ENCODE measurements around the gene TBL1X.
A peak's percentile ranks its signal among the peaks of the same experiment; 100 is the strongest.

The TBL1X gene

DNA sequence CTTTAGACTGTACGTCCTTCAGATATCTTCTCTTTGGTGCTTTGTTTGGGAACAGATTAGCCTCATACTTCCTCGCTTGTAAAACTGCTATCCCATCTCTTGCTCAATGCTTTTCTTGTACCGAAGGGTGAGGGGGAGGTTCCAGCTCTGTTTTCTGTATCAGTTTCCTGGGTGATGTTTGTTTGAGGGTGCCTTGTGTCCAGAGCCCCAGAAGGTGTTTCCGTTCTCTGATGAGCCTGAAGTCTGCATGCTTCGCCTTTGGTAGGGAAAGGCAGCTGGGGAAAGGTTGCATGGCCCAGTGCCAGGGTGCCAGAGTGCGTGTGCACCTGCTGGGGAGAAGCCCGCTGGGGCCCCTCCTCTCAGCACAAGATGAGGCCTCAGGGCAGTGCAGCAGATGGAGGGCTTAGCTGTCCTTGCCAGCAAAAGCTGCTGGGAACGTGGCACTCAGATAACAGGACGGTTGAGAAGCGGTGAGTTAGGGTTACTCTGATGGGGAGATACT lies 73.7 kb downstream of the TBL1X start:
- peak; percentile 94 for DNase-seq

- DNase-seq: peak; percentile 71
These were observed 74.9 kb downstream of the TBL1X start for GRCh38 chrX:9539605-9540387.

GRCh38 chrX:9542106-9542760 lies 77.4 kb downstream of the TBL1X start:
- peak; percentile 82 for DNase-seq

DNA sequence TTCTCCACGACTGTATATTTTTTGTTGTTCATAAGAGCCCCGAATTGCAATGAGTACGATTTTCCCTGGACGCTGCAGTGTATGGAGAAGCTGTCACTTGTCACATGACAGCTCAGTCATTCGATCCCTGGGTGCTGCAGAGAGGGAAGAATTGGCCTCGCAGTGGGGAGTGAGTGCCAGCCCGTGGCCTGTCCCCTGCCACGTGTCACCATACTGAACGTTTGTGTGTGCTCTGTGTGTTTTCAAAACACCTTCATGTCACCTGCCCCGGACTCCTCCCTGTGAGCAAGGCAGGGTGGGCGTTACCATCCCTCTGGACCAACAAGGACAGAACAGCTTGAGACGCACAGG lies 77.9 kb downstream of the TBL1X start:
- peak; percentile 80 for DNase-seq

GRCh38 chrX:9555354-9555753 lies 90.5 kb downstream of the TBL1X start:
- no peak for DNase-seq

DNA sequence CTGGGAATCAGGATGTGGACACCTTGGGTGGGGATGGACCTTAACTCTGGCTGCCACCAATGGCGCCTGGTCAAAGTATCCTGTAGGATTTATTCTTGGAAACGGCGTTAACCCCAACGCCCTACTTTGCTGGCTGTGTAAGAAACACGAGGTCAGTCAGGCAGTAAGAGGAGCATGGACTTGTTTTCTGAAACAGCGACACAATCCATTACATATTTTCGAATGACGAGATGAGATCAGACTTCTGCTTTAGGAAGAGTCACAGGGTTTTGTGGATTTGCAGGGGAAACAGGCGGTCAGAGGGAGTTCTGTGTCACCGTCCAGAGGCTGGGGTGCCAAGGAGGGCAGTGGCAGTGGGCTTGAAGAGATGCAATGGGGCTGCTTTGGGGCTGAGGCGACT lies 92.2 kb downstream of the TBL1X start:
- no peak for DNase-seq

DNA sequence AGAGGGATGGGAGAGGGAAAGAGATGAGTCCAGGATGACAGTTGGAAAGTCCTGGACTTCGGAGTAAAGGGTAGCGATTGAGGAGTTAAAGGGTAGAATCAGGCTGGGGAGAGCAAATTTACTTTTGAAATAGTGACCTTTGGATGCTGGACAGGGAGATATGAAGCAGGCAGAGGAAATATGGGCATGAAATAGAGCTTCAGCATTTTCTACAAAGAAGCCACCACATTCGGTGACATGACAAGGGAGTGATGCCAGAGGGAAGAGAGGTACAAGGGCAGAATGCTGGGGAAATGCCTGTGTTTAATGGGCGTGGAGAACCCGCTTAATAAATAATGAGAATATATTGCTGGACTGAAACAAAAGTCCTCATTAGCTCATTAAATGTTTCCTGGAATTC lies 92.7 kb downstream of the TBL1X start:
- no peak for DNase-seq

GRCh38 chrX:9558615-9559014 lies 93.8 kb downstream of the TBL1X start:
- peak; percentile 23 for DNase-seq

GRCh38 chrX:9560219-9560618 lies 95.4 kb downstream of the TBL1X start:
- no peak for DNase-seq

- DNase-seq: no peak
These were observed 96.3 kb downstream of the TBL1X start for GRCh38 chrX:9561199-9561598.

- DNase-seq: no peak
These were observed 98.0 kb downstream of the TBL1X start for GRCh38 chrX:9562851-9563250.

GRCh38 chrX:9566150-9566621 lies 101.3 kb downstream of the TBL1X start:
- DNase-seq: peak; percentile 61

GRCh38 chrX:9569876-9570301 lies 105.0 kb downstream of the TBL1X start:
- no peak for DNase-seq

GRCh38 chrX:9573282-9574106 lies 108.6 kb downstream of the TBL1X start:
- peak; percentile 67 for DNase-seq

GRCh38 chrX:9576059-9576458 lies 111.2 kb downstream of the TBL1X start:
- DNase-seq: no peak

GRCh38 chrX:9577555-9577954 lies 112.7 kb downstream of the TBL1X start:
- no peak for DNase-seq

DNA sequence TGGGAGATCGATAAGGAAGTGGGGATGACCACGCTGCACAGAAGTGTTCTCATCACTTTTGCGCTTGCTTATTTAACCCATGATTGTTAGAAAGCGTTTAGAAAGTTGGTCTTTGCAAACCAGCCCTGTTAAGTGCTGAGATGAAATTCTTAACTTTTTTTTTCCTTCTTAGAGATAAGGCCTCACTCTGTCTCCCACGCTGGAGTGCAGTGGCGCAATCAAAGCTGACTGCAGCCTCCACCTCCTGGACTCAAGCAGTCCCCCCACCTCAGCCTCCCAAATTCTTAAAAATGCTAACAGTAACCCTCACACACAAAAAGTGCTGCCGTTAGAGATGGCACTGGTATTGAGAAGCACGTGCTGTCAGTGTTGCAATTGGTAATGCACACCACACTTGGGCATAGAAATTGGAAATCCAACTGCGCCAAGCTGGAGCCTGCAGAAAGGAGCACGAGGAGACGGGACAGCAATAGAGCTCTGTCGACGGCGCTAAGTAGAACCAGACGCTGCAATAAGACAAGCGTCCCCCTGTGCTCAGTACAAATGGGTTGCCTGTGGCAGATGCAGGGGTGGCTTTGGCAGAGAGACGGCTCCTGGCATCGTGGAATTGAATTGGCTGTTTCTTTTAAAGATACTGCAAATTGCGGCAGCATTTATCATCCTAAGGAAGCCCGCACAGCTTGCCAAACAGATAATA lies 113.4 kb downstream of the TBL1X start:
- no peak for DNase-seq

GRCh38 chrX:9581771-9582385 lies 117.0 kb downstream of the TBL1X start:
- DNase-seq: no peak

- peak; percentile 29 for DNase-seq
These were observed 118.1 kb downstream of the TBL1X start for GRCh38 chrX:9582956-9583355.

DNA sequence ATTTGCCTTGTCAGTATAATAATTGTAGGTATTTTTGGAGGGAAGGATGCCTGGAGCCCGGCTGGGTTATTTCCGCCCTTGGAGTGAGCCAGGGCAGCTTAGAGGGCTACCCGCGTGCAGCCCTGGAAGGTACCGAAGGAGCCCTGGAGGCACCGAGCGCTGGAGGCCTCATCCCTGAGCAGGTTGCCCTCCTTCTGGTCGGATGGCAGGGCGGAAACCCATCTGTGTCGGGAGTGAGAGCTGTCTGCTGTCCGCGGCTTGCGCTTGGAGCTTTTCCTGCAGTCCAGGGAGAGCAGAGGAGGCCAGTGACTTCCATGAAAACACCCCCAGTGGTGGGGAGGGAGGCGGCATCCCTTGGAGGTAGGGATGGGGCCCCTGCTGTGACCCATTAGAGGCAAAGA lies 122.1 kb downstream of the TBL1X start:
- peak; percentile 84 for DNase-seq

DNA sequence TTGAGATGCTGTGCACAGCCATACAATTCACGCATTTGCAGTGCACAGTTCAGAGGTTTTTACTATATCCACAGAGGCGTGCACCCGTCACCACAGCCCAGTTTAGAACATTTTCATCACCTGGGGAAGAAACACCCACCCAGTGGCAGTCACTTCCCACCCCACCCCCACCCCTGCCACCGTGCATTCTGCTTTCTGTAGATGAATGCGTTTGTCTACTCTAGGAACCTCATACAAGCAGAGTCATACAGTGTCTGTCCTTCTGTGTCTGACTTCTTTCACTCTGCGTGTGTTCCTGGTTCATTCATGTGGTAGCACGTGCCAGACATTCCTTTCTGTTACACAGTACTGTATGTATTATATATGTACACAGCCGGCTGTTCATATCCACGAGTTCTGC lies 122.8 kb downstream of the TBL1X start:
- peak; percentile 37 for DNase-seq

DNA sequence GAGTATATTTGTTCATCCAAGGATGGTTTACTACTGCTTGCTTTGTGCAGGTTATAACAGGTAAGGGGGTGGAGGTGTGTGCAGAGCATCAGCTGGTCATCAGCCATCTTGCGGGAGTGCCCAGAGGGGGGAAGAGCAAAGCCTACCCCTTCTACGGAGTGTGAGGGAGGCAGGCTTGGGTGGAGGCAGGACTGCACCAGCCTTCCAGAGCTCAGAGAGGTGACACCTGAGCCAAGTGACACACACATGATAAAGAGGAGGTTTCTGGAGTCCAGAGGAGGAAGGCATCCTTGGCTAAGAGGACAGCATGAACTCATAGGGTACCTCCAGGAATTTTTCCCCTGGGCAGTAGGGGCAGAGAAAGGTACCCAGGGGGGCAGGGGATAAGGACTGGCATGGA lies 126.6 kb downstream of the TBL1X start:
- no peak for DNase-seq

Data from NCI-H69 (cell line).